K562 (cell line): ENCODE measurements around the gene BTBD16. TPM values are rescaled to one million over a fixed set of nuclear protein-coding genes. Genes with fewer than 3 reads are reported as not detected.

Experiments used
- ATAC-seq: fragments of 200-7000 bp; cut with Tn5 transposase; 3 replicates; pipeline ENCODE4 v1.9.1; 2020; ENCODE audit warnings: moderate library complexity
- BruUV-seq: library from RNA; stranded (reverse); fragments of 400-500 nt; replicated peaks from 2 replicates; lab custom pipeline; 2021; lab: Mats Ljungman, UMichigan
- CTCF ChIA-PET: fragments of 300-600 bp; formaldehyde crosslinking; extraction: SDS; loops from one replicate; lab custom pipeline; 2021; ENCODE audit warnings: low intra/inter-chr PET ratio; lab: Yijun Ruan, JAX
- POLR2A ChIA-PET: fragments of 300-600, 350-650 bp; sonication (Branson Sonifier 250); formaldehyde crosslinking; extraction: SDS; loops from one replicate; lab custom pipeline; 2021; ENCODE audit warnings: antibody characterized with exemption, inconsistent platforms; lab: Yijun Ruan, JAX
- DNase-seq, 4 experiments: peaks; one replicate each; pipeline versions ENCODE4 v3.0.0 to v3.0.0-alpha.2; 2011 to 2018; ENCODE audit warnings: low spot score in 3 of 4, mixed read lengths in 3 of 4; ENCODE audit errors: extremely low read depth in 1 of 4
- FAIRE-seq: peaks from 2 replicates; lab custom pipeline; 2011; peaks lifted over from hg19 to GRCh38; lab: Jason Lieb, UNC
- H2AFZ ChIP-seq: 2 replicates; pipeline ENCODE4 v1.6.0; 2011; ENCODE audit warnings: low read depth, low read length, control low read depth, inconsistent platforms
- H3K27ac ChIP-seq: fragments of 200-600 bp; 3 replicates; pipeline ENCODE4 v1.8.0; 2011; ENCODE audit warnings: low read depth, mild to moderate bottlenecking, control low read depth, inconsistent platforms, low read length, moderate library complexity, mixed read lengths; ENCODE audit errors: extremely low read depth
- H3K27me3 ChIP-seq, 2 experiments: fragments of 300-600 bp in 1 of 2; 2 replicates in 1 of 2; 3 replicates in 1 of 2; pipeline versions ENCODE4 v1.6.0 to v1.8.0; 2011; ENCODE audit warnings: inconsistent platforms in 2 of 2, low read length in 2 of 2, mild to moderate bottlenecking in 1 of 2, mixed read lengths in 1 of 2, moderate library complexity in 1 of 2; ENCODE audit not compliant: control insufficient read depth in 2 of 2, insufficient read depth in 2 of 2
- H3K36me3 ChIP-seq: fragments of 300-600 bp; 3 replicates; pipeline ENCODE4 v1.8.0; 2011; ENCODE audit warnings: mild to moderate bottlenecking, low read length, inconsistent platforms; ENCODE audit not compliant: control insufficient read depth, insufficient read depth
- H3K4me1 ChIP-seq, 2 experiments: fragments of 200-600 bp in 1 of 2; replicated peaks in 1 of 2; 2 replicates in 1 of 2; 3 replicates in 1 of 2; pipeline versions ENCODE4 v1.5.1 to v1.8.0; 2011; ENCODE audit warnings: inconsistent platforms in 2 of 2, low read length in 2 of 2, mild to moderate bottlenecking in 1 of 2, mixed read lengths in 1 of 2, moderate library complexity in 1 of 2; ENCODE audit not compliant: control insufficient read depth in 2 of 2, insufficient read depth in 2 of 2
- H3K4me2 ChIP-seq: 2 replicates; pipeline ENCODE4 v1.6.1; 2011; ENCODE audit warnings: low read length, control low read depth, inconsistent platforms, mixed read lengths; ENCODE audit not compliant: insufficient read depth
- H3K4me3 ChIP-seq: fragments of 200-600 bp; sonication (generic), shearing (Covaris generic); 2 replicates; pipeline ENCODE4 v1.5.1; 2016; ENCODE audit warnings: control low read depth, inconsistent platforms
- H3K79me2 ChIP-seq: fragments of 200-600 bp; 3 replicates; pipeline ENCODE4 v1.8.0; 2011; ENCODE audit warnings: low read length, inconsistent platforms; ENCODE audit not compliant: control insufficient read depth, insufficient read depth
- H3K9ac ChIP-seq, 2 experiments: 2 replicates each; pipeline versions ENCODE4 v1.6.0 to v1.6.1; 2011; ENCODE audit warnings: low read depth in 2 of 2, low read length in 2 of 2, control low read depth in 1 of 2, inconsistent platforms in 1 of 2, mild to moderate bottlenecking in 1 of 2, mixed read lengths in 1 of 2; ENCODE audit not compliant: insufficient read depth in 1 of 2
- H3K9me1 ChIP-seq: one replicate; pipeline ENCODE4 v1.6.0; 2011; ENCODE audit warnings: inconsistent platforms, mild to moderate bottlenecking, low read length, moderate library complexity; ENCODE audit not compliant: control insufficient read depth, insufficient read depth
- H3K9me3 ChIP-seq: replicated peaks from 2 replicates; pipeline ENCODE4 v1.5.1; 2011; ENCODE audit warnings: low read depth, low read length, inconsistent platforms; ENCODE audit not compliant: control insufficient read depth, insufficient read depth
- H4K20me1 ChIP-seq: replicated peaks from 2 replicates; pipeline ENCODE4 v1.6.1; 2011; ENCODE audit warnings: low read length, inconsistent platforms, mixed read lengths; ENCODE audit not compliant: control insufficient read depth, insufficient read depth
- CREB1 ChIP-seq, 2 experiments: sonication (generic) in 1 of 2; formaldehyde crosslinking in 1 of 2; IDR thresholded peaks; 2 replicates each; pipeline versions ENCODE4 v1.6.1 to v1.8.0; 2012 to 2022; ENCODE audit warnings: inconsistent platforms in 1 of 2, mild to moderate bottlenecking in 1 of 2, missing genetic modification reagents in 1 of 2, moderate library complexity in 1 of 2
- GTF2B ChIP-seq: IDR thresholded peaks from 2 replicates; pipeline ENCODE4 v1.6.1; 2011; ENCODE audit not compliant: insufficient read length; ENCODE audit errors: extremely low read depth
- NEUROD1 ChIP-seq: fragments of 150-350 bp; IDR thresholded peaks from 2 replicates; pipeline ENCODE4 v1.6.1; 2014; ENCODE audit warnings: borderline replicate concordance, low read length, low read depth; ENCODE audit not compliant: partially characterized antibody
- SMAD3 ChIP-seq: fragments of 450-650 bp; formaldehyde crosslinking; conservative IDR thresholded peaks from 2 replicates; pipeline ENCODE4 v1.4.0; 2020; ENCODE audit warnings: mild to moderate bottlenecking
- TFE3 ChIP-seq: fragments of 450-650 bp; formaldehyde crosslinking; IDR thresholded peaks from 2 replicates; pipeline ENCODE4 v1.4.0; 2020; ENCODE audit warnings: mild to moderate bottlenecking, mixed read lengths
- ZMIZ1 ChIP-seq, 2 experiments: fragments of 150-350 bp in 1 of 2; IDR thresholded peaks; 2 replicates each; pipeline ENCODE4 v1.6.1; 2012 to 2016; ENCODE audit warnings: low read depth in 2 of 2, low read length in 2 of 2, mild to moderate bottlenecking in 1 of 2, moderate library complexity in 1 of 2
- ZNF778 ChIP-seq: fragments of 450-650 bp; formaldehyde crosslinking; IDR thresholded peaks from 2 replicates; pipeline ENCODE4 v1.4.0; 2020; ENCODE audit warnings: mild to moderate bottlenecking, moderate library complexity
- WGBS: fragments of 100-300 bp; shearing (Covaris generic); methylation state at CpG from one replicate; pipeline ENCODE4 v1.1.6; 2016; ENCODE audit warnings: low coverage, mixed read lengths; ENCODE audit not compliant: insufficient coverage; ENCODE audit errors: missing lambda C conversion rate; 5-methylcytosine and 5-hydroxymethylcytosine counted together
- in situ Hi-C: fragments of 300-500 bp; cut with MboI; formaldehyde crosslinking; loops from 4 replicates; pipeline ENCODE4 v1.15.0; 2018; ENCODE audit warnings: inconsistent platforms, mixed read lengths
- intact Hi-C: fragments of 100-400 bp; cut with micrococcal nuclease; formaldehyde crosslinking; loops from 2 replicates; pipeline ENCODE4 v1.14.2; 2022
- polyA plus RNA-seq, 8 experiments: library from polyadenylated mRNA; depleted of rRNA in 4 of 8; stranded (reverse) in 5 of 8; unstranded in 3 of 8; fragments of >200 nt; fragmentation: Nextera tagmentation in 2 of 8; fragmentation: Illumina TruSeq in 1 of 8; extraction: Ambion mirVana in 2 of 8; extraction: Trizol in 1 of 8; gene quantifications; 2 replicates each; pipeline versions ENCODE4 v1.2.1 to v1.2.3, GENCODE V29; 2011 to 2014; ENCODE audit warnings: inconsistent platforms in 1 of 8, missing spikeins in 1 of 8
- total RNA-seq, 7 experiments: library from RNA; depleted of rRNA in 6 of 7; stranded (reverse); fragments of >200 nt in 6 of 7; fragmentation: Illumina TruSeq in 2 of 7; extraction: Trizol in 2 of 7; gene quantifications; 2 replicates each; pipeline versions ENCODE4 v1.2.1 to v1.2.3, GENCODE V29; 2011 to 2021; ENCODE audit warnings: low replicate concordance in 1 of 7
- TF ChIP-seq, protein P1 (sequence below): sonication (generic); formaldehyde crosslinking; IDR thresholded peaks from 2 replicates; pipeline ENCODE4 v1.4.0; 2020; ENCODE audit warnings: mild to moderate bottlenecking, missing genetic modification reagents

Gene BTBD16
- total and polyA plus RNA-seq, 9 of the 15 experiments (the other 6 are each of a cell fraction or from before 2014, with no cell fraction given), result 0.11 TPM; not detected in 8

GRCh38 chr10:122344741-122345258 lies 73.7 kb downstream of the BTBD16 start:
- H3K9me1 ChIP-seq, result no peaks in the 10 kb centered on the region
- FAIRE-seq (no peak), ATAC-seq (no peak), DNase-seq (no peak)
- 0% methylated on average over 7 of the region's 9 CpGs for WGBS
- H3K4me1 ChIP-seq, result no peaks in the 10 kb centered on the region
- POLR2A ChIA-PET, result interaction anchor here (0.7 kb wide), 1 partner anchor 11 kb away, joined by 4 read pairs; no protein-coding TSS in a partner anchor
- no peaks in the 10 kb centered on the region for H4K20me1 ChIP-seq
- no peak overlapping the region for H3K4me2 ChIP-seq
- in situ Hi-C loops, result no loop called here
- H3K27me3 ChIP-seq, result peaks cover 0 to 9% of the 10 kb centered on the region in 2 experiments; a peak in 4 of 5 replicates
- CTCF ChIA-PET, result no interaction called here
- no peak for TF ChIP-seq SMAD3 (CRISPR knock-in tag)
- no peak for TF ChIP-seq ZMIZ1 (IDR thresholded peaks at IDR 0.05; ENCODE audit: low read depth in 2 of 2, low read length in 2 of 2)
- TF ChIP-seq NEUROD1, result no peak
- TF ChIP-seq CREB1 (IDR thresholded peaks at IDR 0.05), result no peak
- no peak for TF ChIP-seq CREB1 (CRISPR knock-in tag; IDR thresholded peaks at IDR 0.05)
- no peak for TF ChIP-seq ZNF778 (CRISPR knock-in tag)
- TF ChIP-seq TFE3 (CRISPR knock-in tag), result peak; percentile 62
- TF ChIP-seq GTF2B, result no peak
- TF ChIP-seq, protein P1, sequence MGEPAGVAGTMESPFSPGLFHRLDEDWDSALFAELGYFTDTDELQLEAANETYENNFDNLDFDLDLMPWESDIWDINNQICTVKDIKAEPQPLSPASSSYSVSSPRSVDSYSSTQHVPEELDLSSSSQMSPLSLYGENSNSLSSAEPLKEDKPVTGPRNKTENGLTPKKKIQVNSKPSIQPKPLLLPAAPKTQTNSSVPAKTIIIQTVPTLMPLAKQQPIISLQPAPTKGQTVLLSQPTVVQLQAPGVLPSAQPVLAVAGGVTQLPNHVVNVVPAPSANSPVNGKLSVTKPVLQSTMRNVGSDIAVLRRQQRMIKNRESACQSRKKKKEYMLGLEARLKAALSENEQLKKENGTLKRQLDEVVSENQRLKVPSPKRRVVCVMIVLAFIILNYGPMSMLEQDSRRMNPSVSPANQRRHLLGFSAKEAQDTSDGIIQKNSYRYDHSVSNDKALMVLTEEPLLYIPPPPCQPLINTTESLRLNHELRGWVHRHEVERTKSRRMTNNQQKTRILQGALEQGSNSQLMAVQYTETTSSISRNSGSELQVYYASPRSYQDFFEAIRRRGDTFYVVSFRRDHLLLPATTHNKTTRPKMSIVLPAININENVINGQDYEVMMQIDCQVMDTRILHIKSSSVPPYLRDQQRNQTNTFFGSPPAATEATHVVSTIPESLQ (CRISPR knock-in tag), result no peak
- no peaks in the 10 kb centered on the region for H3K36me3 ChIP-seq
- no TSS peak for BruUV-seq
- H3K9ac ChIP-seq, result no peak overlapping the region
- H2AFZ ChIP-seq, result no peak overlapping the region
- intact Hi-C loops, result loop anchor here (10.0 kb wide), 1 partner anchor 220 kb away; the partner anchor contains the start of gene DMBT1
- no peak overlapping the region for H3K4me3 ChIP-seq
- no peaks in the 10 kb centered on the region for H3K9me3 ChIP-seq
- no peaks in the 10 kb centered on the region for H3K79me2 ChIP-seq
- no peak overlapping the region for H3K27ac ChIP-seq
